NOMO-1 treated with DMSO at 0.1 percent for 48 hours (cell line): ENCODE measurements around the gene GALNT5.
"Not testable (repeated sequence)": the region's sequence is repeated elsewhere in the genome, so short reads cannot be mapped to it uniquely, and the experiment has no call there.

Experiments used
- DNase-seq: peaks from one replicate; lab custom pipeline; 2025; ENCODE audit not compliant: unreplicated experiment; lab: John Stamatoyannopoulos, UW

GALNT5 gene, protein sequence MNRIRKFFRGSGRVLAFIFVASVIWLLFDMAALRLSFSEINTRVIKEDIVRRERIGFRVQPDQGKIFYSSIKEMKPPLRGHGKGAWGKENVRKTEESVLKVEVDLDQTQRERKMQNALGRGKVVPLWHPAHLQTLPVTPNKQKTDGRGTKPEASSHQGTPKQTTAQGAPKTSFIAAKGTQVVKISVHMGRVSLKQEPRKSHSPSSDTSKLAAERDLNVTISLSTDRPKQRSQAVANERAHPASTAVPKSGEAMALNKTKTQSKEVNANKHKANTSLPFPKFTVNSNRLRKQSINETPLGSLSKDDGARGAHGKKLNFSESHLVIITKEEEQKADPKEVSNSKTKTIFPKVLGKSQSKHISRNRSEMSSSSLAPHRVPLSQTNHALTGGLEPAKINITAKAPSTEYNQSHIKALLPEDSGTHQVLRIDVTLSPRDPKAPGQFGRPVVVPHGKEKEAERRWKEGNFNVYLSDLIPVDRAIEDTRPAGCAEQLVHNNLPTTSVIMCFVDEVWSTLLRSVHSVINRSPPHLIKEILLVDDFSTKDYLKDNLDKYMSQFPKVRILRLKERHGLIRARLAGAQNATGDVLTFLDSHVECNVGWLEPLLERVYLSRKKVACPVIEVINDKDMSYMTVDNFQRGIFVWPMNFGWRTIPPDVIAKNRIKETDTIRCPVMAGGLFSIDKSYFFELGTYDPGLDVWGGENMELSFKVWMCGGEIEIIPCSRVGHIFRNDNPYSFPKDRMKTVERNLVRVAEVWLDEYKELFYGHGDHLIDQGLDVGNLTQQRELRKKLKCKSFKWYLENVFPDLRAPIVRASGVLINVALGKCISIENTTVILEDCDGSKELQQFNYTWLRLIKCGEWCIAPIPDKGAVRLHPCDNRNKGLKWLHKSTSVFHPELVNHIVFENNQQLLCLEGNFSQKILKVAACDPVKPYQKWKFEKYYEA

DNA sequence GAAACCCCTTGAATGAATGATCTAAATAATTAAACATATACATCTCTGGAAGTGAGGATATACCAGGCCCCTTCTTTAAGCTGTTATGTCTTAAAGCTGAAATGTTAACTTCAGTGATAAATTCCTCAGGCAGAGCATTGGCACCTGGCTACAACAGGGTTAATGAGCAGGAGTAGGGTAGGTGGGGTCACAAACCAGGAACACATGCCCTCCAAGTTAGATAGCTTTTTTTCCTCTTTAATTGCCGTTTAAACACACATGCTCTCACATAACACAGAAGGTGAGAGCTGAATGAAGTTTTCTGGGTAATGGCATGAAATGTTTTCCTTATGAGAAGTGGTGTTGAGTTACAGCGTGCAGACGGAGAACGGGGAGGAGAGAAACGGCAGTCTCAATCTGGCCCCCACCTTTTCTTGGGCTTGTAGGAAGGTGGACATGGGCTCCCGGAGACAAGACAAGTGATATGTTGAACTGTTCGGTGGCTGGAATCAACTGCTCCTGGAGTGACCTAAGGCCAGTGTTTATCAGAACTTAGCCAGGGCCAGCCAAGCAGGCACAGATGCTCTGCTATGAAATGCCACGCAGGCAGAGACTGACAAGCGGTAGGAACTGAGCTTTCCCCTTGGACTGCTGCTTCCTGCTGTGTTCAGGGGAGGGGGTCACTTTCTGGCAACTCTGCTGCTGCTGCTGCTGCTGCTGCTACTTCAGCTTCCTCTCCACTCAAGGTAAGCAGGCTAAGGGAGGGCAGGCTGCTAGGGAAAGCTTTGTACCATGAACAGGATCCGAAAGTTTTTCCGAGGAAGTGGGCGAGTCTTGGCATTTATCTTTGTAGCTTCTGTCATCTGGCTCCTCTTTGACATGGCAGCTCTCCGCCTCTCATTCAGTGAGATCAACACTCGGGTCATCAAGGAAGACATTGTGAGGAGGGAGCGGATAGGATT, at the start of gene GALNT5:
Gene GALNT5 (plus strand): TSS at position 394 of the 941 bp plus-strand sequence. CDS start 378 bp downstream, at position 772.
- DNase-seq, result no peak

DNA sequence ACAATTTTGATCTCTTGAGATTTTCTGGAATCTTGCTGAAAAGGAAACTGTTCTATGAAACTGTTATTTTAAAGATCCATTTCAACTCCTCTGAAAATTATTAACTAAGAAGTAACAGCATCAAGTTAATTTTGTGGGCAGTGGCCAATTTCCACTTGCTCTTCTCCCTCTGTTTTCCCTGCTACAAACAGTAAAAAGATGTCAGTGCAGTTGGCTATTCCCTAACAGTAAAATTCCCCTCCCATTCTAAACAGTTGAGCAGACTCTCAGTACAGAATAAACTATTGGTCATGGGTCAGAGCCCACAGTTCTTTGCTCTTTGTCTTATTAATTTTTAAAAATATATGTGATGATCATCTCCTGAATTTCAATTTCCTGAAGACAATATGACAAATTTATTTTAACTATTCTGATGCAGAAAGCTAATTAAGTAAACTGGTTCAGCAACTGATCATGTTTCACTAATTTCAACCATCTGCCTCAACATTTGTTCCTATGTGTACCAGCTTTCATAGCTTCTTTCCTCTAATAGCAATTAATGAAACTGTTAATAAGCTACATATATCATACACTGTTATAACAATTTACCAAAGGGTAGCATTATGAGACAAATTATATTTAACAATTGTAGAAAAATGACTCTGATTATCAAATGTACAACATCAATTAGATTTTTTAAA, 41.1 kb upstream of the GALNT5 start:
- no peak for DNase-seq

DNA sequence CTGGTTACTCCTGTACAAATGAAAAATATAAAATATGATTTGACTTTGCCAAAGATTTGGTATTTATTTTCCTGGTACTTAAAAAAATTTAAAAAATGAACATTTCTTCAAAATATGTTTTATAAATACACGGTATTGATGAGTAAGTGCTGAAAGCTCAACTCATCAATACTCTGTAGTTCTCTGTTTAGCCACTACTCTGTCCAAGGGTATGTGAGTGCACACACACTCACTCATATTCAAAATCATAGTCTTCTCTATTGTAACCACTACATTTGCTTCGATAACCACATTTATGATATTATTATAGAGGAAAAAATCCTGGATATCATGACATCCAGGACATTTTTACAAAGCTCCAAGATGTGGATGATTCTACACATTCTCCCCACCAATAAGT, 40.1 kb upstream of the GALNT5 start:
- no peak for DNase-seq

DNA sequence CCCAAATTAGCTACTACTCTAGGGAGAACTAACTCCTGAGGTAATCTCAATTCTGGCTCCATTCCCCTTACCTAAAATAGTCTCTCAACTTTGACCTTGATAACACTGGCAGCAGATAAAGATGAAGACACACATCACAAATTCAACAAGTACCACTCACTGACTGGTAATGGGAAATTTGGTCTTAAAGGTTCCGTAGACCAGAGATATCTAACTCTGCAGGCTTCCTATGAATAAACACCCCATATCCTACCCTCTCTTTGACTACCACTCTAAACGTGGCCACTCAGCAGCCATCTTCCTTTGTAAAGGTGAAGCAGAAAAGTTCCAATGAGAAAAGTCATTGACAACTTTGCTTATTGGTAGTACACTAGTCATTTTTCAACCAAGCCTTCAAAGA, 38.6 kb upstream of the GALNT5 start:
- DNase-seq, result no peak

DNA sequence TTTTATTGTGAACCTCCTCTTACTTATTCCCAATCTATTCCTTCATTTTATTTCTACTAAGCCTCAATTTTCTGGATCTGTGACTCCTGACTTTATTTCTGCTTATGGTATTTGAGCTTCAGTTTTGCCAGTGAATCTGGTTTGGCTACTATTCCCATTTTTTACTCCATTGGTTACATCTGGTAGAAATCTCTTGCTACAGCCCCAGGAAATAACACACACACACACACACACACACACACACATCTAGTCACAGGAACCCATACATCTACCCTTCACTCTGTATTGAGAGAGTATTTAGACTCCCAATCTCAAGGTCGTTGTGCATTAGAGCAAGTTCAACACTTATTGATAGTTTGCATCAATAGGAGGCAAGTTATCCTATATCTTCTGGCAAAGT, 37.0 kb upstream of the GALNT5 start:
- no peak for DNase-seq

DNA sequence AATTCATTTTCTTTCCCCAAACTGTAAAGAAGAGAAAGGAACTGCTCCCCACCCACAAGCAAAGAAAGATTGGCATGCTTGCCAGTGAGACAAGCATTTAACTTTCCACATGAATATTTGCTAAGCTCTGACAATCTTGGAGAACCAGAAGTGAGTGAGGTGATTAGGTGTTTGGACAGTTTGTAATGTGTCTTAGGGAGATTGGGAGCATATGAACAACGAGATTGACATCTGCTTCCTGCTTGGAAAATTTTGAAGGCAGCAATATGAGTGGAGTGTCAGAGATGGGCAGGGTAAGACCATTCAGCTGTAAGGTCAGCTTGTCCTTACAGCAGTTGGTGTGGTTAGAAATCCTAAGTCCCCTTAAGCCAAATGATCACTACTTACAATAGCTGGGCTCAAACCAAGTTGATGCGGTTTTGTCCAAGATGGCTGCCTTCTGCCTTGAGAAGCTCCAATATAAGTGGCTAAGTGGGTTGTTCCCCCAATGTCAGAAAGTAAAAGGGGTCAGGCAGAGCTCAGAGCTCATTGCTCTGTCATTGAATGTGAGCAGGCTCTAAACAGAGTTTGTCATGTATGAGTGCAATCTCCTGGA, 36.0 kb upstream of the GALNT5 start:
- DNase-seq, result no peak

DNA sequence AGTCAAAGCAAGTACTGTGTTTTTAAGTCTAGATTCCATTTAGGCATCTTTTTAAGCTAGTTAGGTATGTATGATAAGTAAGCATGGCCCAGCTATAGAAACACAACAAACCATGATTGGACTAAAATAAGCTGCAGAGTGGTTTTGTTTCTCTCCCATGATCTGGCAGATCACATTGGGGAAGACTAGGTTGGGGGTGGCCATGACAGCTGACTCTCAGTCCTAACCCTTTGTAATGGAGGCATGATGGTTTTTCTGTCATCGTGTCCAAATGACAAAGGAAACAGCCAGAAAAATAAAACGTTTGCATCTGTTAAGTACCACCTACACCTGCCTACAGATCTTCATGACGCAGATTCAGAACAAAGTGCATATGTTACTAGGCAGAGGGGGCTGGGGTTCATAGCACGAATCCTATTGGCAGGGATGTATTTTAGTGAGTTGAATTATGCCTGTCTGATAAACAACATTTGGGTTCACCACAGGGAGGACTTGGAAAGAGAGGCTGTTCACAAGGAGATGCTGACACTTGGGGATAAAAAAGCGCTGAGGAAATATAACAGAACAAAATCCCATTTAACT, 33.8 kb upstream of the GALNT5 start:
- no peak for DNase-seq

DNA sequence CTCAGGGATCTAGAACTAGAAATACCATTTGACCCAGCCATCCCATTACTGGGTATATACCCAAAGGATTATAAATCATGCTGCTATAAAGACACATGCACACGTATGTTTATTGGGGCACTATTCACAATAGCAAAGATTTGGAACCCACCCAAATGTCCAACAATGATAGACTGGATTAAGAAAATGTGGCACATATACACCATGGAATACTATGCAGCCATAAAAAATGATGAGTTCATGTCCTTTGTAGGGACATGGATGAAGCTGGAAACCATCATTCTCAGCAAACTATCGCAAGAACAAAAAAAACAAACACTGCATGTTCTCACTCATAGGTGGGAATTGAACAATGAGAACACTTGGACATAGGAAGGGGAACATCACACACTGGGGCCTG, 33.1 kb upstream of the GALNT5 start:
- DNase-seq, result not testable (repeated sequence)

DNA sequence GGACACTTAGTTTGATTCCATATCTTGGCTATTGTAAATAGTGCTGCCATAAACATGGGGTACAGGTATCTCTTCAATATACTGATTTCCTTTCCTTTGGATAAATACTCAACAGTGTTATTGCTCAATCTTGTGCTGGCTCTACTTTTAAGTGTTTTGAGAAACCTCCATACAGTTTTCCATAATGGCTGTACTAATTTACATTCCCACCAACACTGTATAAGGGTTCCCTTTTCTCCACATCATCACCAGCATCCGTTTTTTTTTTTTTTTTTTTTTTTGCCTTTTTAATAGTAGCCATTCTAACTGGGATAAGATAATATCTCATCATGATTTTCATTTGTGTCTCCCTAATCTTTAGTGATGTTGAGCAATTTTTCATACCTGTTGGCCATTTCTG, 29.9 kb upstream of the GALNT5 start:
- DNase-seq, result no peak

DNA sequence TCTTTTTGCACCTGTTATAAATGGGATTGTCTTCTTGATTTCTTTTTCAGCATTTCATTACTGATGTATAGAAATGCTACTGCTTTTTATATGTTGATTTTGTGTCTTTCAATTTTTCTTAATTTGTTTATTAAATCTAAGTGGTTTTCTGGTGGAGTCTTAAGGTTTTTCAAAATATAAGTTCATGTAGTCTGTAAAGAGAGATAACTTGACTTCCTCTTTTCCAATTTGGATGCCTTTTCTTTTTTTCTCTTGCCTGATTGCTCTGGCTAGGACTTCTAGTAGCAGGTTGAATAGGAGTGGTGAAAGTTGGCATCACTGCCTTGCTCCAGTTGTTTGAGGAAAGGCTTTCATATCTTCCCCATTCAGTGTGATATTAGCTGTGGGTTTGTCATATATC, 28.6 kb upstream of the GALNT5 start:
- DNase-seq, result no peak

DNA sequence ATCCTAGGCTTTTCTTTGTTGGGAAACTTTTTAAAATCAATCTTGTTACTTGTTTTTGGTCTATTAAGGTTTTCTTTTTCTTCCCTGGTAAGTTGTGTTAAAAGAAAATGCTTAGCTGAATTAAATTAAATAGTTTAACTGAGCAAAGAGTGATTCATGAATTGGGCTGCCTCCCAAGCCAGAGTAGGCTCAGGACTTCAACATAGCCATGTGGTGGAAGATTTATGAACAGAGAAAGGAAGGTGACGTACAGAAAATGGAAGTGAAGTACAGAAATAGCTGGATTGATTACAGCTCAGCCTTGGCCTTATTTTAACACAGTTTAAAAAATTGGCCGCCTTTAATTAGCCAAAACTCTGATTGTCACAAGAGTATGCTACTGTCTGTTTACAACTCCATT, 27.9 kb upstream of the GALNT5 start:
- no peak for DNase-seq

DNA sequence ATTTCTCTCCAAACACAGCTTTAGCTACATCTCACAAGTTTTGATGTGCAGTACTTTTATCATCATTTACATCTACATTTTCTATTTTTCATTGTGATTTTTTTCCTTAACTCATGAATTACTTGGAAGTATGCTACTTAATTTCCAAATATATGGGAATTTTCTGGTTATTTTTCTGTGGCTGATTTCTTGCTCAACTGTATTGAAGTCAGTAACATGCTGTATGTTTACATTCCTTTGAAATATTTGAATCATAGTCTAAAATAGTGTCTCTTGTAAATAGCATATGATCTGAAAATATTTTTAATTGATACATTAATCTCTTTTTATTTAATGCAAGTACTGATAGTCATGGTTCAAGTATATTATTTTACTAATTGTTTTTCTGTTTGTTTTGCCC, 26.0 kb upstream of the GALNT5 start:
- no peak for DNase-seq

DNA sequence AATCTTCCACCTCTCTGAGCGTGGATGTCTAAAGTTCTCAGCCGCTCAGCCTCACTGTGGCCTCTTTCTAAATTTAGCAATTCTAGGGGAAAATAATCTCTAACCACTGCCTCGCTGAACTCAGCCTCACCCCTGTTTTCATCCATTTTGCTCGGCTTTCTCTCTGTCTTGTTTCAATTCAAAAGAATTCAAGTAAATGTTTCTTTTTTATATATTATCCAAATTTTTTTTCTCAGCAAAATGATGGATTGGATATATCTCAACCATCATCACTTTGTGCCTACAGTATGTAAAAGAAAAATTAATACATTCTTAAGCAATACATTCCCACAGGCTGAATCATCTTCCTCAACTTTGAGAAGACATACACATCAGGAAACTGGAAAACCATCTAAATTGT, 24.0 kb upstream of the GALNT5 start:
- DNase-seq, result no peak

DNA sequence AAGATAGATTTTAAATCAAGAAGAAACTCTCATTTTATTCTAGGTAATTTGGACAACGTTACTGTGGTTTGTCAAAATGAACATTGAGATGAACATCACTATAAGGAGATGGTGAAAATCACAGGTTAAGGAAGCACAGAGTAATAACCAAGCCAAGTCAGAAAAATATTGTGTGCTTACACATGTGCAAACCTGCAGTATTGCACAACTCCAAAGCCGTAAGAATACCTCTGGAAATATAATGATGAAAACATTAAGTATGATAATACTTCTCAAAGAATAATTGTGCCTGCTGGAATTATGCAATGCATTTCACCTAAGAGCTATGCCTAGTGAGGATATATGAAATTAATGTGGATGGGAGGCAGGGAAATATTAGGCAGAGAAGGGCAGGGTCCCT, 21.1 kb upstream of the GALNT5 start:
- DNase-seq, result no peak

DNA sequence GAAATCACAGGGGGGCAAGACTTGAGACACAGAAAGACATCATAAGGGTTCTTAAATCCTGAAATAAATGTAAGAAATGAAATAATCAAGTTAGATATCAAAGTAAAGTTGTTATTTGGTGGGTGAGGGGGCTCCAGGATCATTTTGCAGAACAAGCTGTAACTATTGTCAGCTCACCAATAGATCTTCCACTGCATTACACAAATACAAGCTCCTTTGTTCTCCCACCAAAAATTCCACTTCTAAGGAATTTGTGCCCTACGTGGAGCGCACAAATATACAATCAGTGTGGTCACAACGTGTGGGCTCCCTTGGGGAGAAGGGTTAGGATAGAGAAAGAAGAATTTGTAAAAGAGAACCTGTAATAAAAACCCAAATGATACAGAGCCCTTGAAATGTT, 19.2 kb upstream of the GALNT5 start:
- DNase-seq, result no peak

DNA sequence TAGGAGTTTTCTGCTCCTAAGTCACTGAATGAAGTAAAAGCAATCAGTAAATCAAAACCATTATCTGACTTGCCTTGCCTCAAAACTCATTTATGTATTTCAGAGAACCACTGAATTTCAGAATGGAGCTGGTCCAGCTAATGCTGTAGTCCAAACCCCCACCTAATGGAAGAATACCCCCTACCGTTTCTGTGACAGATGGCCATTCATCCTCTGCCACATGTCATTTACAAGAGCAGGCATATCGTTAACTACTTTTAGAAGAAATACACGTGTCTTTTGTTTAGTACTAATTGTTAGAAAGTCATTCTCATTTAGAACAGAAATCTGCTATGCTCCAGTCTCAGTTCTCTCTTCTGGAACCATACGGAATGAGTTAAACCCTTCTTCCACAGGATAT, 12.8 kb upstream of the GALNT5 start:
- no peak for DNase-seq

DNA sequence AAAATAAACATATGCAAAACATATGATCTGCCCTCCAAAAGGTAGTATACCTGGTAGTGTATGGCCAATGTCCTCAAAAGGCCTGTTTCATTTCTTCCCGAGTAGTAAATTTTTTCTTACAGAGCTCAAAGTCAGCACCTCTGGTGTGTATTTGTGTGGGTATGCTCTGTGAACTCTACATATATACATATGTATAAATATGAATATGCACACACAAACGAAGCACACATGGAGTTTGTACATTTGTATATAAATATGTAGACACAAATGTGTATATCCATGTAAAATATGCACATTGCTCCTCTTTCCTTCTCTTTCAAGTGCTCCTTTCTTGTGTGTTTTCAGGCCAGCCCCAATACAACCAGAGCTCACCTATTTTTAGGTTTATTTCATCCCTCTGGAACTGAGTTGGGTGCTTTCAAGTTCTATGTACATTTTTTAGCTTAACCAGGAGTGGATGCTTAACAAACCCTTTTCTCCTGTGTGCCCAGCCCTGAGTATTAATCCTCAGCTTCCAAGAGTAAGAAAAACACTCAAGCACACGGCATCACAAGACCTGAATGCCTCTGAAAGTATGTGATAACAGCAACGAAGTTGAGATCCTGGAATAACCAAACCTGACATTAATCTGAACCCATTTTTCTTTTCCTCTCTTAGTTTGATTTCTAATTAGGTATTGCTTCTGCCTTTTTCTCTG, 12.2 kb upstream of the GALNT5 start:
- DNase-seq, result no peak

DNA sequence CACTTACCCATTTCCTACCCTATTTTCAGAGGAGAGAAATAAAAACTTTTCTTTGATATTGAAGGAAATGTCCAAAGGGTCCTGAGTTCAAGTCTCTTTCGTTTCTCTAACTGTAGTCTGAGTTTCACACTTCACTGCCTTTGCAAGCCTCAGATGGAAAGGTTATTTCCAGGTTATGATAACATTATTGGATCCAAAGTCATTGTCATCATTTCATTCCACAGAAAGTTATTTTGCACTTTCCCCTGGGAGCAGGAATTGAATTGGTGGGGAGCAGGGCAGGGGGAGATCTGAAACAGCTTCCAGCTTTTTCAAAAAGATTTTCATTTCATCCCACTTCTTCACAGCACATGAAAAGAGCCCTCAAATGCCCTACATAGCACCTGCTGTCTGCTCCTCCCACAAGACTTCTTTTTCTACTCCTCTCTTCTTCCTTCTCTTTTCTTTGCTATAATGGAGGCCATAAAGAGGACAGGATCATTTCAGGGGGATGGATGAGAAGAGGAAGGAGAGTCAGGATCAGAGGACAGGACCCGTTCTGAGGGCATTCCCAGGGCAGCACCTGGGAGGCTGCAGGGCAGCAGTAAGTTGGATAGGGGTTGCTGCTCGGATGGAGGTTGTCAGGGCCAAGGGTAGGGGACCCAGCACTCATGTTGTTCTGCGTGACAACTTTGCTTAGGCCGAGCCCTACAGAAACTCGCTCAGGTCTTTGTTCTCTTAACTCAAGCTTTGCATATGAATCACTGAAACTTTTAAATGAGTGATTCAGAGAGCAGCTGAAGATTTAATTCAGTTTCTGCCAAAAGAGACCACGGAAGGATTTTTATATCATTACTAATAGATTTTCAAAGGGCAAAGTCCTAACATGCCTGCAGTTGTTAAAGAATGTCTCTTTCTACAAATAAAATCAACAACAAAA, 11.4 kb upstream of the GALNT5 start:
- no peak for DNase-seq
